ENCODE results near the gene CBLIF.
"Not testable (repeated sequence)": the region's sequence is repeated elsewhere in the genome, so short reads cannot be mapped to it uniquely, and the experiment has no call there.

CBLIF gene

GRCh38 chr11:59862252-59862651, 17.0 kb upstream of the CBLIF start:
- no peak overlapping the region for H3K27ac ChIP-seq

GRCh38 chr11:59859673-59860072, 14.4 kb upstream of the CBLIF start:
- TF ChIP-seq, protein P1, sequence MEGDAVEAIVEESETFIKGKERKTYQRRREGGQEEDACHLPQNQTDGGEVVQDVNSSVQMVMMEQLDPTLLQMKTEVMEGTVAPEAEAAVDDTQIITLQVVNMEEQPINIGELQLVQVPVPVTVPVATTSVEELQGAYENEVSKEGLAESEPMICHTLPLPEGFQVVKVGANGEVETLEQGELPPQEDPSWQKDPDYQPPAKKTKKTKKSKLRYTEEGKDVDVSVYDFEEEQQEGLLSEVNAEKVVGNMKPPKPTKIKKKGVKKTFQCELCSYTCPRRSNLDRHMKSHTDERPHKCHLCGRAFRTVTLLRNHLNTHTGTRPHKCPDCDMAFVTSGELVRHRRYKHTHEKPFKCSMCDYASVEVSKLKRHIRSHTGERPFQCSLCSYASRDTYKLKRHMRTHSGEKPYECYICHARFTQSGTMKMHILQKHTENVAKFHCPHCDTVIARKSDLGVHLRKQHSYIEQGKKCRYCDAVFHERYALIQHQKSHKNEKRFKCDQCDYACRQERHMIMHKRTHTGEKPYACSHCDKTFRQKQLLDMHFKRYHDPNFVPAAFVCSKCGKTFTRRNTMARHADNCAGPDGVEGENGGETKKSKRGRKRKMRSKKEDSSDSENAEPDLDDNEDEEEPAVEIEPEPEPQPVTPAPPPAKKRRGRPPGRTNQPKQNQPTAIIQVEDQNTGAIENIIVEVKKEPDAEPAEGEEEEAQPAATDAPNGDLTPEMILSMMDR (conservative IDR thresholded peaks at IDR 0.05), result no peak

More at GRCh38 chr11:59862252-59862651, 17.0 kb upstream of the CBLIF start:
- TF ChIP-seq, protein P1 (conservative IDR thresholded peaks at IDR 0.05), result no peak

GRCh38 chr11:59857439-59858434, 12.4 kb upstream of the CBLIF start:
- TF ChIP-seq, protein P1 (conservative IDR thresholded peaks at IDR 0.05), result no peak
- no peak overlapping the region for H3K27ac ChIP-seq

More at GRCh38 chr11:59859673-59860072, 14.4 kb upstream of the CBLIF start:
- no peak overlapping the region for H3K27ac ChIP-seq

- TF ChIP-seq, protein P1 (conservative IDR thresholded peaks at IDR 0.05), result no peak
- no peak overlapping the region for H3K27ac ChIP-seq
Observed at GRCh38 chr11:59854871-59855270, 9.6 kb upstream of the CBLIF start.

- H3K27ac ChIP-seq, result not testable (repeated sequence)
Observed at GRCh38 chr11:59851416-59851815, 6.1 kb upstream of the CBLIF start.

GRCh38 chr11:59849551-59849950, 4.3 kb upstream of the CBLIF start:
- peak overlapping the region; percentile 11; the same call in 1 of the 2 replicates for H3K27ac ChIP-seq

- TF ChIP-seq, protein P1 (conservative IDR thresholded peaks at IDR 0.05), result no peak
- H3K27ac ChIP-seq, result peak overlapping the region; percentile 11; the same call in 1 of the 2 replicates
Observed at GRCh38 chr11:59849129-59849528, 3.8 kb upstream of the CBLIF start.

DNA sequence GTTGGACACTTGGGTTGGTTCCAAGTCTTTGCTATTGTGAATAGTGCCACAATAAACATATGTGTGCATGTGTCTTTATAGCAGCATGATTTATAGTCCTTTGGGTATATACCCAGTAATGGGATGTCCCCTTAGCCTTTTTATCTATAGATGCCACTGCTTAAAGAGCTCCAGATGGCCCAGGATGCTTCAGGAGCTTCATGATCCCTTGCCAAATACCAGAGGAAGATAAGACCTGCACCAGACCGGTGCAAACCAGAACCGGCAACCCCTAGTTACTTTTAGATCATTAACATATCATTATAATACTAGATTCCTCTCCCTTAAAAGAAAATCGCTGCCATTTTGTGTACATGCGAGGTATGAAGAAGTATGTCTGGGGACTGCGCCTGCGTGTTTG, 3.1 kb upstream of the CBLIF start:
- H3K27ac ChIP-seq, result peak overlapping the region; percentile 11; the same call in 1 of the 2 replicates

DNA sequence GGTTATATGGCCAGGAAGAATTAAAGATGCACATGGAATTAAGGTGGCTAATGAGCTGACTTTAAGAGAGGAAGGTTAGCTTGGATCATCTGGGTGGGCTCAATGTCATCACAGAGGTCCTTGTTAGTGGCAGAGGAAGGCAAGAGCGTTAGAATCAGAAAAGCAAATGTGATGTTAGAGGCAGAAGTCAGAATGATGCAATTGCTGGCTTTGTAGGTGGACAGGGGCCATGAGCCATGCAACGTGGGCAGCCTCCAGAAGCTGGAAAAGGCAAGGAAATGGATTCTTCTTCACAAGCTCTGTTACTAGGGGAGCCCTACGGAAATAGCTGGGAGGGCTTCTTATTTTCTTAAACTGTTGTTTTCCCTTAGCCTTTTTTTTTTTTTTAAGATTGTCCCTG, 2.3 kb upstream of the CBLIF start:
- H3K27ac ChIP-seq, result no peak overlapping the region
- TF ChIP-seq, protein P1 (conservative IDR thresholded peaks at IDR 0.05), result no peak
